Smooth muscle cell (in vitro differentiated cells): Measurements from ENCODE around the gene S100A12. TPM values are rescaled to one million over a fixed set of nuclear protein-coding genes. Genes with fewer than 3 reads are reported as not detected.
"Not testable (repeated sequence)": the region's sequence is repeated elsewhere in the genome, so short reads cannot be mapped to it uniquely, and the experiment has no call there.

Experiments used
- DNase-seq: peaks from one replicate; lab custom pipeline; 2025; ENCODE audit not compliant: unreplicated experiment; lab: John Stamatoyannopoulos, UW
- H2AFZ ChIP-seq: fragments of 200-600 bp; sonication (generic); 2 replicates; pipeline ENCODE4 v1.6.0; 2016; ENCODE audit warnings: antibody characterized with exemption, low read depth, mild to moderate bottlenecking
- H3F3A ChIP-seq: fragments of 200-600 bp; sonication (generic); 2 replicates; pipeline ENCODE4 v1.6.0; 2017; ENCODE audit warnings: antibody characterized with exemption, low read depth
- H3K27ac ChIP-seq: fragments of 200-600 bp; sonication (generic); 2 replicates; pipeline ENCODE4 v1.5.1; 2016; ENCODE audit warnings: low read depth, mild to moderate bottlenecking
- H3K27me3 ChIP-seq: fragments of 200-600 bp; sonication (generic); 2 replicates; pipeline ENCODE4 v1.6.1; 2016; ENCODE audit warnings: low read depth, mild to moderate bottlenecking
- H3K36me3 ChIP-seq: fragments of 200-600 bp; sonication (generic); 2 replicates; pipeline ENCODE4 v1.5.1; 2016; ENCODE audit warnings: low read depth
- H3K4me1 ChIP-seq: fragments of 200-600 bp; sonication (generic); 2 replicates; pipeline ENCODE4 v1.5.1; 2016; ENCODE audit warnings: low read depth
- H3K4me2 ChIP-seq: fragments of 200-600 bp; sonication (generic); 2 replicates; pipeline ENCODE4 v1.6.0; 2016; ENCODE audit warnings: mild to moderate bottlenecking
- H3K4me3 ChIP-seq: fragments of 200-600 bp; sonication (generic); 2 replicates; pipeline ENCODE4 v1.5.1; 2016; ENCODE audit warnings: mild to moderate bottlenecking
- H3K79me2 ChIP-seq: fragments of 200-600 bp; sonication (generic); 2 replicates; pipeline ENCODE4 v1.6.0; 2016; ENCODE audit warnings: low read depth, mild to moderate bottlenecking
- H3K9ac ChIP-seq: fragments of 200-600 bp; sonication (generic); 2 replicates; pipeline ENCODE4 v1.6.0; 2016; ENCODE audit warnings: low read depth
- H3K9me3 ChIP-seq: fragments of 200-600 bp; sonication (generic); replicated peaks from 2 replicates; pipeline ENCODE4 v1.5.1; 2016; ENCODE audit warnings: low read depth
- H4K20me1 ChIP-seq: fragments of 200-600 bp; sonication (generic); 2 replicates; pipeline ENCODE4 v1.6.0; 2016; ENCODE audit warnings: low read depth
- CTCF ChIP-seq: fragments of 200-600 bp; sonication (generic); IDR thresholded peaks from 2 replicates; pipeline ENCODE4 v1.5.1; 2017; ENCODE audit warnings: borderline replicate concordance, mild to moderate bottlenecking, antibody characterized with exemption; ENCODE audit not compliant: insufficient read depth, poor library complexity, severe bottlenecking
- WGBS: methylation state at CpG from one replicate; pipeline ENCODE4 v1.1.7; 2016; ENCODE audit warnings: low lambda C conversion rate; 5-methylcytosine and 5-hydroxymethylcytosine counted together
- polyA plus RNA-seq: library from polyadenylated mRNA; unstranded; fragments of >200 nt; fragmentation: Nextera tagmentation; extraction: Ambion mirVana; gene quantifications from 2 replicates; pipeline ENCODE4 v1.2.1, GENCODE V29; 2016
- total RNA-seq: library from RNA; depleted of rRNA; stranded (reverse); fragments of >200 nt; gene quantifications from 2 replicates; pipeline ENCODE4 v1.2.3, GENCODE V29; 2014

The S100A12 gene
- total and polyA plus RNA-seq, 2 experiments from 2014 or later: not detected

- Histone ChIP-seq H3K4me1 (no peaks in the 10 kb centered on the region), H3K4me3 (no peak overlapping the region), H3K4me2 (no peak overlapping the region), H3F3A (no peaks in the 10 kb centered on the region), H3K9ac (no peak overlapping the region), H3K36me3 (no peaks in the 10 kb centered on the region), H3K79me2 (no peaks in the 10 kb centered on the region), H3K27me3 (no peaks in the 10 kb centered on the region), H3K9me3 (no peaks in the 10 kb centered on the region), H2AFZ (no peak overlapping the region), H3K27ac (no peak overlapping the region), H4K20me1 (no peaks in the 10 kb centered on the region)
- no peak for TF ChIP-seq CTCF
- 72% methylated on average over 12 of the region's 12 CpGs for WGBS
- DNase-seq: no peak
Measured at GRCh38 chr1:153417136-153417888, 41.9 kb upstream of the S100A12 start.

- H3K4me3 ChIP-seq: no peak within 1 kb of the TSS
- H3F3A ChIP-seq: no peaks in the 10 kb centered on the region
- no peaks in the 10 kb centered on the region for H3K4me1 ChIP-seq
- no peaks in the 10 kb centered on the region for H3K9me3 ChIP-seq
- no peak for DNase-seq
- H2AFZ ChIP-seq: no peak within 1 kb of the TSS
- H3K9ac ChIP-seq: no peak within 1 kb of the TSS
- H4K20me1 ChIP-seq: no peaks in the 10 kb centered on the region
- no peak for TF ChIP-seq CTCF
- 76% methylated on average over 6 of the region's 6 CpGs for WGBS
- no peaks in the 10 kb centered on the region for H3K36me3 ChIP-seq
- H3K27ac ChIP-seq: no peak within 1 kb of the TSS
- H3K79me2 ChIP-seq: no peaks in the 10 kb centered on the region
- H3K4me2 ChIP-seq: no peak within 1 kb of the TSS
- H3K27me3 ChIP-seq: no peaks in the 10 kb centered on the region
Measured at GRCh38 chr1:153415850-153416570, 40.6 kb upstream of the S100A12 start, which contains the start of gene S100A7A. S100A7A (plus strand) TSS chr1:153416520; CDS start chr1:153418083, 1,563 bp downstream.

- not testable (repeated sequence) for DNase-seq, H3K27ac ChIP-seq, H3K9me3 ChIP-seq, H3K4me3 ChIP-seq, H3K79me2 ChIP-seq, H3K36me3 ChIP-seq, H3K27me3 ChIP-seq, H3K4me1 ChIP-seq, H4K20me1 ChIP-seq, H3K9ac ChIP-seq, H3K4me2 ChIP-seq, H3F3A ChIP-seq, H2AFZ ChIP-seq
Measured at GRCh38 chr1:153413961-153414360, 38.5 kb upstream of the S100A12 start.

GRCh38 chr1:153407274-153407673 is 31.9 kb upstream of the S100A12 start:
- not testable (repeated sequence) for DNase-seq, H4K20me1 ChIP-seq, H2AFZ ChIP-seq, H3K9ac ChIP-seq, H3K27ac ChIP-seq, H3K27me3 ChIP-seq, H3K36me3 ChIP-seq, H3F3A ChIP-seq, H3K4me2 ChIP-seq, H3K79me2 ChIP-seq, H3K9me3 ChIP-seq, H3K4me1 ChIP-seq, H3K4me3 ChIP-seq
- 81% methylated on average over 11 of the region's 11 CpGs for WGBS

GRCh38 chr1:153405825-153406599 is 30.6 kb upstream of the S100A12 start:
- not testable (repeated sequence) for H2AFZ ChIP-seq, H3K27ac ChIP-seq, H3K27me3 ChIP-seq, H3K4me1 ChIP-seq, H4K20me1 ChIP-seq, H3K9ac ChIP-seq, H3K9me3 ChIP-seq, H3K4me2 ChIP-seq, H3K4me3 ChIP-seq, DNase-seq, H3K36me3 ChIP-seq, H3F3A ChIP-seq, H3K79me2 ChIP-seq
- 75% methylated on average over 6 of the region's 6 CpGs for WGBS
